NT2/D1 (cell line): ENCODE results near the gene CDK6.

Experiments
- SUZ12 ChIP-seq: IDR thresholded peaks from 2 replicates; pipeline ENCODE4 v1.6.1; 2011; ENCODE audit not compliant: insufficient read length, insufficient read depth; ENCODE audit errors: extremely low read depth
- YY1 ChIP-seq: IDR thresholded peaks from 2 replicates; pipeline ENCODE4 v1.6.1; 2011; ENCODE audit not compliant: insufficient read length, insufficient read depth
- ZNF274 ChIP-seq: IDR thresholded peaks from 2 replicates; pipeline ENCODE4 v1.6.1; 2011; ENCODE audit warnings: mild to moderate bottlenecking, low read depth, low read length

GRCh38 chr7:92798517-92799249 is 37.7 kb downstream of the CDK6 start:
- TF ChIP-seq ZNF274: no peak
- TF ChIP-seq YY1: no peak
- no peak for TF ChIP-seq SUZ12
